H1 (cell line): ENCODE data around the gene TRAF4. TPM values are rescaled to one million over a fixed set of nuclear protein-coding genes. Genes with fewer than 3 reads are reported as not detected.

Experiments
- FOSL1 ChIP-seq: IDR thresholded peaks from 2 replicates; pipeline ENCODE4 v1.6.1; 2011; ENCODE audit warnings: mild to moderate bottlenecking, low read depth, low read length, moderate library complexity; ENCODE audit not compliant: insufficient read depth
- GTF2F1 ChIP-seq: IDR thresholded peaks from 2 replicates; pipeline ENCODE4 v1.6.1; 2012; ENCODE audit warnings: low read depth, low read length, improper control_type of control experiment, borderline replicate concordance
- NANOG ChIP-seq: IDR thresholded peaks from 2 replicates; pipeline ENCODE4 v1.6.1; 2011; ENCODE audit warnings: low read length, low read depth, mild to moderate bottlenecking, inconsistent platforms; ENCODE audit not compliant: insufficient read depth, poor library complexity, severe bottlenecking
- SIN3A ChIP-seq, 2 experiments: IDR thresholded peaks in 1 of 2; conservative IDR thresholded peaks in 1 of 2; 2 replicates each; pipeline ENCODE4 v1.6.1; 2011 to 2012; ENCODE audit warnings: low read length in 2 of 2, improper control_type of control experiment in 1 of 2, low read depth in 1 of 2, mild to moderate bottlenecking in 1 of 2
- polyA plus RNA-seq, 7 experiments: library from polyadenylated mRNA; depleted of rRNA in 3 of 7; stranded (reverse) in 5 of 7; unstranded in 2 of 7; fragments of >200 nt in 5 of 7; fragments of 200-250 nt in 2 of 7; gene quantifications; 1 replicate in 5 of 7; 2 replicates in 1 of 7; 4 replicates in 1 of 7; pipeline versions ENCODE4 v1.2.1 to v1.2.3, GENCODE V29; 2011 to 2013; ENCODE audit warnings: missing spikeins in 2 of 7, mixed read lengths in 2 of 7
- total RNA-seq: library from RNA; stranded (reverse); fragmentation: NEBNext Ultra II Directional; extraction: Animal tissue kit (Norgen Biotek cat#: 25700); gene quantifications from 2 replicates; pipeline ENCODE4 v1.2.1, GENCODE V29; 2021
- TF ChIP-seq, protein P1 (sequence below), 3 experiments: IDR thresholded peaks; 1 replicate in 2 of 3; 2 replicates in 1 of 3; pipeline versions ENCODE4 v1.5.1 to v1.6.1; 2011; ENCODE audit warnings: low read length in 3 of 3, mild to moderate bottlenecking in 3 of 3, inconsistent platforms in 2 of 3, low read depth in 1 of 3, moderate library complexity in 1 of 3; ENCODE audit not compliant: insufficient read depth in 1 of 3; ENCODE audit errors: control extremely low read depth in 1 of 3
- TF ChIP-seq, protein P2 (sequence below): IDR thresholded peaks from 2 replicates; pipeline ENCODE4 v1.6.1; 2012; ENCODE audit warnings: inconsistent platforms
- TF ChIP-seq, protein P3 (sequence below): IDR thresholded peaks from 2 replicates; pipeline ENCODE4 v1.6.1; 2011; ENCODE audit warnings: low read length, improper control_type of control experiment

TRAF4 gene
- total and polyA plus RNA-seq, 2 of the 8 experiments (the other 6 are each of a cell fraction or from before 2014, with no cell fraction given), result 167 to 170 TPM

DNA sequence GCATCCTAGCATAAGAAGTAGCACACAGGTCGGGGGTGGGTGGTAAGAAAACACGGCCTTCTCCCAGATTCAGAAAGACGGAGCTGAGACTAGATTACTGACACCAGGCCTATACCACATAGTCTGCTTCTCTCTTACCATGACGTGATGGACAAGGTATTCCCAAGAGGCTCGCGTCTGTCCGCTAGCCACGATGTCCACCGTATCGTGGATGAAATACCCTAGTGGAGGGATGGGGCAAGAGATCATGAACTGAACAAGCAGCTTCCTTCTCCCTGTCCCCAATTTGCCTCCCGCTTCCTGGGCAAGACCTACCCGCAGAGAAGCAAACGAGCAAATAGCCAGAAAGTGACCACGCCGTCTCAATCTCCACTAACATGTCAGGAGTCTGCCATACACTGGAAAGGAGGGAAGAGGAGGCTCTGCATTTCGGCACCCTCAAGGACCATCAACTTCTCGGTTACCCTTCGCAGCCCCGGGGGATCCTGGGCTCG, 18.6 kb upstream of the TRAF4 start (continued):
- TF ChIP-seq NANOG (no peak), GTF2F1 (no peak), SIN3A (conservative IDR thresholded peaks at IDR 0.05 in 1 of 2, IDR thresholded peaks at IDR 0.05 in 1 of 2; ENCODE audit: low read depth in 1 of 2, low read length in 2 of 2) (no peak), FOSL1 (no peak)
- TF ChIP-seq, protein P1, sequence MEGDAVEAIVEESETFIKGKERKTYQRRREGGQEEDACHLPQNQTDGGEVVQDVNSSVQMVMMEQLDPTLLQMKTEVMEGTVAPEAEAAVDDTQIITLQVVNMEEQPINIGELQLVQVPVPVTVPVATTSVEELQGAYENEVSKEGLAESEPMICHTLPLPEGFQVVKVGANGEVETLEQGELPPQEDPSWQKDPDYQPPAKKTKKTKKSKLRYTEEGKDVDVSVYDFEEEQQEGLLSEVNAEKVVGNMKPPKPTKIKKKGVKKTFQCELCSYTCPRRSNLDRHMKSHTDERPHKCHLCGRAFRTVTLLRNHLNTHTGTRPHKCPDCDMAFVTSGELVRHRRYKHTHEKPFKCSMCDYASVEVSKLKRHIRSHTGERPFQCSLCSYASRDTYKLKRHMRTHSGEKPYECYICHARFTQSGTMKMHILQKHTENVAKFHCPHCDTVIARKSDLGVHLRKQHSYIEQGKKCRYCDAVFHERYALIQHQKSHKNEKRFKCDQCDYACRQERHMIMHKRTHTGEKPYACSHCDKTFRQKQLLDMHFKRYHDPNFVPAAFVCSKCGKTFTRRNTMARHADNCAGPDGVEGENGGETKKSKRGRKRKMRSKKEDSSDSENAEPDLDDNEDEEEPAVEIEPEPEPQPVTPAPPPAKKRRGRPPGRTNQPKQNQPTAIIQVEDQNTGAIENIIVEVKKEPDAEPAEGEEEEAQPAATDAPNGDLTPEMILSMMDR (IDR thresholded peaks at IDR 0.05; ENCODE audit: control extremely low read depth in 1 of 3, insufficient read depth in 1 of 3, low read depth in 1 of 3, low read length in 3 of 3), result peak in 1 of 3 experiments; percentile 9; a peak in 1 of 4 replicates
- TF ChIP-seq, protein P2, sequence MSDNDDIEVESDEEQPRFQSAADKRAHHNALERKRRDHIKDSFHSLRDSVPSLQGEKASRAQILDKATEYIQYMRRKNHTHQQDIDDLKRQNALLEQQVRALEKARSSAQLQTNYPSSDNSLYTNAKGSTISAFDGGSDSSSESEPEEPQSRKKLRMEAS, result no peak
- TF ChIP-seq, protein P3, sequence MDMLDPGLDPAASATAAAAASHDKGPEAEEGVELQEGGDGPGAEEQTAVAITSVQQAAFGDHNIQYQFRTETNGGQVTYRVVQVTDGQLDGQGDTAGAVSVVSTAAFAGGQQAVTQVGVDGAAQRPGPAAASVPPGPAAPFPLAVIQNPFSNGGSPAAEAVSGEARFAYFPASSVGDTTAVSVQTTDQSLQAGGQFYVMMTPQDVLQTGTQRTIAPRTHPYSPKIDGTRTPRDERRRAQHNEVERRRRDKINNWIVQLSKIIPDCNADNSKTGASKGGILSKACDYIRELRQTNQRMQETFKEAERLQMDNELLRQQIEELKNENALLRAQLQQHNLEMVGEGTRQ, result peak; percentile 6; the same call in 1 of the 2 replicates
